ENCODE data around the gene BAIAP2.

DNA sequence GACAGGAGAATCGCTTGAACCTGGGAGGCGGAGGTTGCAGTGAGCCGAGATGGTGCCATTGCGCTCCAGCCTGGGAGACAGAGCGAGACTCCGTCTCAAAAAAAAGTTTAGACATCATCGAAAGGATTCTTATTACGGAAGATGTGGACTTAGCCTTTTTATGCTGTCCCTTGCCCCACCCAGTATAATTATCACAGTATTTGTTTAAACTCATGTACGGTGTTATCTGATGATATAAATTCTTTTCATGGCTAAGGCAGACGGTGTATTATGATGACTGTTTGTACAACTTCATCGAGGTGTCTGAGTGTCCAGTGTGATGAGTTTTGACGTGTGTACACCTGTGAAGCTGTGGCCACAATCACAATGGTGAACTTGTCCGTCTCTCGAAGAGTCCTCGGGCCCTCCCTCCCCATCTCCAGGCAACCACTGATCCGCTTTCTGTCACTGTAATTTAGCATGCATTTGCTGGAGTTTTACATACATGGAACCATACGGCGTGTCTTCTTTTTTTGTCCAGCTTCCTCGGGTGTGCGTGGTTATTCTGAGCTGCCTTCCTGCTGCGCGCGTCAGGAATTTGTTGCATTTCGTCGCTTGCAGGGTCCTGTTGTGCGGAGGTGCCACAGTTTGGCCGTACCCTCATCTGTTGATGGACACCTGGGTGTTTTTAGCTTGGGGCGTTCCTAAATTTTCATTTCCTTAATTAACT, 26.2 kb downstream of the BAIAP2 start:
- no peak for TF ChIP-seq YY1 (IDR thresholded peaks at IDR 0.05; ENCODE audit: insufficient read depth, insufficient read length)
- no peak for TF ChIP-seq SUZ12 (IDR thresholded peaks at IDR 0.05; ENCODE audit: extremely low read depth, insufficient read depth, insufficient read length)
